K562 (cell line): ENCODE data around the gene LCLAT1. TPM values are rescaled to one million over a fixed set of nuclear protein-coding genes. Genes with fewer than 3 reads are reported as not detected.

Experiments used
- ATAC-seq: fragments of 200-7000 bp; cut with Tn5 transposase; 3 replicates; pipeline ENCODE4 v1.9.1; 2020; ENCODE audit warnings: moderate library complexity
- BruUV-seq: library from RNA; stranded (reverse); fragments of 400-500 nt; replicated peaks from 2 replicates; lab custom pipeline; 2021; lab: Mats Ljungman, UMichigan
- CTCF ChIA-PET: fragments of 300-600 bp; formaldehyde crosslinking; extraction: SDS; loops from one replicate; lab custom pipeline; 2021; ENCODE audit warnings: low intra/inter-chr PET ratio; lab: Yijun Ruan, JAX
- POLR2A ChIA-PET: fragments of 300-600, 350-650 bp; sonication (Branson Sonifier 250); formaldehyde crosslinking; extraction: SDS; loops from one replicate; lab custom pipeline; 2021; ENCODE audit warnings: antibody characterized with exemption, inconsistent platforms; lab: Yijun Ruan, JAX
- DNase-seq, 4 experiments: peaks; one replicate each; pipeline versions ENCODE4 v3.0.0 to v3.0.0-alpha.2; 2011 to 2018; ENCODE audit warnings: low spot score in 3 of 4, mixed read lengths in 3 of 4; ENCODE audit errors: extremely low read depth in 1 of 4
- FAIRE-seq: peaks from 2 replicates; lab custom pipeline; 2011; peaks lifted over from hg19 to GRCh38; lab: Jason Lieb, UNC
- H2AFZ ChIP-seq: 2 replicates; pipeline ENCODE4 v1.6.0; 2011; ENCODE audit warnings: low read depth, low read length, control low read depth, inconsistent platforms
- H3K27ac ChIP-seq: fragments of 200-600 bp; 3 replicates; pipeline ENCODE4 v1.8.0; 2011; ENCODE audit warnings: low read depth, mild to moderate bottlenecking, control low read depth, inconsistent platforms, low read length, moderate library complexity, mixed read lengths; ENCODE audit errors: extremely low read depth
- H3K27me3 ChIP-seq, 2 experiments: fragments of 300-600 bp in 1 of 2; 2 replicates in 1 of 2; 3 replicates in 1 of 2; pipeline versions ENCODE4 v1.6.0 to v1.8.0; 2011; ENCODE audit warnings: inconsistent platforms in 2 of 2, low read length in 2 of 2, mild to moderate bottlenecking in 1 of 2, mixed read lengths in 1 of 2, moderate library complexity in 1 of 2; ENCODE audit not compliant: control insufficient read depth in 2 of 2, insufficient read depth in 2 of 2
- H3K36me3 ChIP-seq: fragments of 300-600 bp; 3 replicates; pipeline ENCODE4 v1.8.0; 2011; ENCODE audit warnings: mild to moderate bottlenecking, low read length, inconsistent platforms; ENCODE audit not compliant: control insufficient read depth, insufficient read depth
- H3K4me1 ChIP-seq, 2 experiments: fragments of 200-600 bp in 1 of 2; replicated peaks in 1 of 2; 2 replicates in 1 of 2; 3 replicates in 1 of 2; pipeline versions ENCODE4 v1.5.1 to v1.8.0; 2011; ENCODE audit warnings: inconsistent platforms in 2 of 2, low read length in 2 of 2, mild to moderate bottlenecking in 1 of 2, mixed read lengths in 1 of 2, moderate library complexity in 1 of 2; ENCODE audit not compliant: control insufficient read depth in 2 of 2, insufficient read depth in 2 of 2
- H3K4me2 ChIP-seq: 2 replicates; pipeline ENCODE4 v1.6.1; 2011; ENCODE audit warnings: low read length, control low read depth, inconsistent platforms, mixed read lengths; ENCODE audit not compliant: insufficient read depth
- H3K4me3 ChIP-seq: fragments of 200-600 bp; sonication (generic), shearing (Covaris generic); 2 replicates; pipeline ENCODE4 v1.5.1; 2016; ENCODE audit warnings: control low read depth, inconsistent platforms
- H3K79me2 ChIP-seq: fragments of 200-600 bp; 3 replicates; pipeline ENCODE4 v1.8.0; 2011; ENCODE audit warnings: low read length, inconsistent platforms; ENCODE audit not compliant: control insufficient read depth, insufficient read depth
- H3K9ac ChIP-seq, 2 experiments: 2 replicates each; pipeline versions ENCODE4 v1.6.0 to v1.6.1; 2011; ENCODE audit warnings: low read depth in 2 of 2, low read length in 2 of 2, control low read depth in 1 of 2, inconsistent platforms in 1 of 2, mild to moderate bottlenecking in 1 of 2, mixed read lengths in 1 of 2; ENCODE audit not compliant: insufficient read depth in 1 of 2
- H3K9me1 ChIP-seq: one replicate; pipeline ENCODE4 v1.6.0; 2011; ENCODE audit warnings: inconsistent platforms, mild to moderate bottlenecking, low read length, moderate library complexity; ENCODE audit not compliant: control insufficient read depth, insufficient read depth
- H3K9me3 ChIP-seq: replicated peaks from 2 replicates; pipeline ENCODE4 v1.5.1; 2011; ENCODE audit warnings: low read depth, low read length, inconsistent platforms; ENCODE audit not compliant: control insufficient read depth, insufficient read depth
- H4K20me1 ChIP-seq: replicated peaks from 2 replicates; pipeline ENCODE4 v1.6.1; 2011; ENCODE audit warnings: low read length, inconsistent platforms, mixed read lengths; ENCODE audit not compliant: control insufficient read depth, insufficient read depth
- JUND ChIP-seq, 2 experiments: IDR thresholded peaks; 2 replicates in 1 of 2; 3 replicates in 1 of 2; pipeline ENCODE4 v1.6.1; 2011; ENCODE audit warnings: borderline replicate concordance in 2 of 2, low read depth in 2 of 2, low read length in 2 of 2, improper control_type of control experiment in 1 of 2, missing biosample characterization in 1 of 2, missing genetic modification characterization in 1 of 2, missing genetic modification reagents in 1 of 2
- PCBP2 ChIP-seq: fragments of 200-400 bp; formaldehyde crosslinking; IDR thresholded peaks from 2 replicates; pipeline ENCODE4 v1.6.1; 2018; ENCODE audit warnings: low read length, low read depth, mild to moderate bottlenecking, moderate library complexity; ENCODE audit not compliant: poor library complexity, severe bottlenecking
- PHTF2 ChIP-seq: fragments of 250-450 bp; sonication (Bioruptor Pico); IDR thresholded peaks from 2 replicates; pipeline ENCODE4 v1.5.0; 2021; ENCODE audit warnings: mild to moderate bottlenecking
- SMARCE1 ChIP-seq: fragments of 450-650 bp; IDR thresholded peaks from 2 replicates; pipeline ENCODE4 v1.7.1; 2016; ENCODE audit warnings: mild to moderate bottlenecking
- TAF1 ChIP-seq: IDR thresholded peaks from 2 replicates; pipeline ENCODE4 v1.6.1; 2011; ENCODE audit warnings: mild to moderate bottlenecking, low read length, moderate library complexity; ENCODE audit not compliant: insufficient read depth, control insufficient read depth, severe bottlenecking; ENCODE audit errors: extremely low read depth
- TEAD2 ChIP-seq: fragments of 450-650 bp; IDR thresholded peaks from 2 replicates; pipeline ENCODE4 v1.6.1; 2016; ENCODE audit warnings: missing genetic modification characterization, control low read depth, missing compliant biosample characterization
- ZNF589 ChIP-seq: fragments of 200-800 bp; sonication (Bioruptor generic); IDR thresholded peaks from 2 replicates; pipeline ENCODE4 v1.6.1; 2016; ENCODE audit warnings: low read depth, missing genetic modification characterization, missing compliant biosample characterization
- ZNF668 ChIP-seq: fragments of 250-450 bp; sonication (Bioruptor Pico); IDR thresholded peaks from 2 replicates; pipeline ENCODE4 v1.8.0; 2022; ENCODE audit warnings: mild to moderate bottlenecking, inconsistent platforms
- WGBS: fragments of 100-300 bp; shearing (Covaris generic); methylation state at CpG from one replicate; pipeline ENCODE4 v1.1.6; 2016; ENCODE audit warnings: low coverage, mixed read lengths; ENCODE audit not compliant: insufficient coverage; ENCODE audit errors: missing lambda C conversion rate; 5-methylcytosine and 5-hydroxymethylcytosine counted together
- in situ Hi-C: fragments of 300-500 bp; cut with MboI; formaldehyde crosslinking; loops from 4 replicates; pipeline ENCODE4 v1.15.0; 2018; ENCODE audit warnings: inconsistent platforms, mixed read lengths
- intact Hi-C: fragments of 100-400 bp; cut with micrococcal nuclease; formaldehyde crosslinking; loops from 2 replicates; pipeline ENCODE4 v1.14.2; 2022
- polyA plus RNA-seq, 8 experiments: library from polyadenylated mRNA; depleted of rRNA in 4 of 8; stranded (reverse) in 5 of 8; unstranded in 3 of 8; fragments of >200 nt; fragmentation: Nextera tagmentation in 2 of 8; fragmentation: Illumina TruSeq in 1 of 8; extraction: Ambion mirVana in 2 of 8; extraction: Trizol in 1 of 8; gene quantifications; 2 replicates each; pipeline versions ENCODE4 v1.2.1 to v1.2.3, GENCODE V29; 2011 to 2014; ENCODE audit warnings: inconsistent platforms in 1 of 8, missing spikeins in 1 of 8
- total RNA-seq, 7 experiments: library from RNA; depleted of rRNA in 6 of 7; stranded (reverse); fragments of >200 nt in 6 of 7; fragmentation: Illumina TruSeq in 2 of 7; extraction: Trizol in 2 of 7; gene quantifications; 2 replicates each; pipeline versions ENCODE4 v1.2.1 to v1.2.3, GENCODE V29; 2011 to 2021; ENCODE audit warnings: low replicate concordance in 1 of 7

LCLAT1 gene
- total and polyA plus RNA-seq, 9 of the 15 experiments (the other 6 are each of a cell fraction or from before 2014, with no cell fraction given): 8.9 to 63.3 (median 25.4) TPM

GRCh38 chr2:30482011-30482410 lies 35.0 kb downstream of the LCLAT1 start:
- Histone ChIP-seq H3K4me3 (no peak overlapping the region), H3K79me2 (peaks cover 54% of the 10 kb centered on the region), H3K27me3 (no peaks in the 10 kb centered on the region), H3K4me2 (no peak overlapping the region), H3K9ac (no peak overlapping the region), H3K36me3 (peaks cover 7% of the 10 kb centered on the region; the same call in 2 of the 3 replicates), H3K4me1 (peaks cover 0 to 11% of the 10 kb centered on the region in 2 experiments; a peak in 2 of 5 replicates), H3K9me1 (no peaks in the 10 kb centered on the region), H3K27ac (no peak overlapping the region), H4K20me1 (no peaks in the 10 kb centered on the region), H3K9me3 (no peaks in the 10 kb centered on the region), H2AFZ (no peak overlapping the region)
- ChIA-PET CTCF (no interaction called here), POLR2A (interaction anchor here (1.0 to 1.5 kb wide), 2 partner anchors 10 to 110 kb away, joined by 3 read pairs; no protein-coding TSS in a partner anchor)
- no TSS peak for BruUV-seq
- no peak for ATAC-seq
- intact Hi-C loops (no loop called here), in situ Hi-C loops (no loop called here)
- no peak for DNase-seq
- FAIRE-seq: no peak
- no peak for TF ChIP-seq TAF1
- no peak for TF ChIP-seq SMARCE1
- no peak for TF ChIP-seq PHTF2 (CRISPR knock-in tag)
- no peak for TF ChIP-seq ZNF589 (CRISPR knock-in tag)

DNA sequence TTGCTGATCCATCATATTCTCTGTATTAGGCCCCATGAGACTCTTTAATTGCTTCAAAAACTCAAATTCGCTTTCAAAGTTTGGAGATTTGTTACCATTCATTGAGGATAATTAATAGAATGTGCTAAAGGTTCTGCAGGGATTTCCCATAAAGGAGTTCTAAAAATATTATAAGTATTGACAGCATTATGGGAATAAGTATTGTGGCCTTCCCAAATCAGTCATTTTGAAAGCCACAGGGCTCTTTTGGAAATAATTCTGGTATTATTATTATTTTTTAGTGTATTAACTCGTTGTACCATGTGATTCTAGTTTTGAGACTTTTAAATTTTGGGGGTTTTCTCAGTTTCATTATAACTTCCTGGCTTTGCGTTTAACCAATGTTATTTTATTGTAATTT lies 37.1 kb downstream of the LCLAT1 start:
- DNase-seq (no peak), ATAC-seq (no peak), FAIRE-seq (no peak)
- WGBS: 70% methylated on average over 3 of the region's 3 CpGs
- no peaks in the 10 kb centered on the region for H3K27me3 ChIP-seq
- H3K4me1 ChIP-seq: peaks cover 0 to 11% of the 10 kb centered on the region in 2 experiments; a peak in 2 of 5 replicates
- peaks cover 5% of the 10 kb centered on the region; the same call in 1 of the 3 replicates for H3K36me3 ChIP-seq
- ChIA-PET POLR2A (interaction anchor here (1.0 kb wide), 1 partner anchor 25 kb away, joined by 4 read pairs; no protein-coding TSS in a partner anchor), CTCF (no interaction called here)
- no peaks in the 10 kb centered on the region for H4K20me1 ChIP-seq
- no peaks in the 10 kb centered on the region for H3K9me3 ChIP-seq
- no peak for TF ChIP-seq ZNF668 (CRISPR knock-in tag)
- TF ChIP-seq JUND (IDR thresholded peaks at IDR 0.05; ENCODE audit: borderline replicate concordance, low read depth, low read length): no peak
- no peak for TF ChIP-seq JUND (tag; IDR thresholded peaks at IDR 0.05; ENCODE audit: borderline replicate concordance, low read depth, low read length)
- TF ChIP-seq TEAD2: no peak
- no peak for TF ChIP-seq PCBP2
- H3K4me2 ChIP-seq: no peak overlapping the region
- no peak overlapping the region for H3K9ac ChIP-seq
- no peaks in the 10 kb centered on the region for H3K9me1 ChIP-seq
- intact Hi-C loops: no loop called here
- H3K27ac ChIP-seq: no peak overlapping the region
- in situ Hi-C loops: no loop called here
- H2AFZ ChIP-seq: no peak overlapping the region
- peaks cover 49% of the 10 kb centered on the region for H3K79me2 ChIP-seq
- no TSS peak for BruUV-seq
- no peak overlapping the region for H3K4me3 ChIP-seq
